Occipital lobe (tissue), 2 donors: Measurements from ENCODE around the gene TLK1. TPM values are rescaled to one million over a fixed set of nuclear protein-coding genes. Genes with fewer than 3 reads are reported as not detected.
A peak's percentile ranks its signal among the peaks of the same experiment; 100 is the strongest.
"Not testable (repeated sequence)": the region's sequence is repeated elsewhere in the genome, so short reads cannot be mapped to it uniquely, and the experiment has no call there.

Experiments
- DNase-seq: peaks from one replicate; lab custom pipeline; 2025; lab: John Stamatoyannopoulos, UW
- total RNA-seq: library from RNA; depleted of rRNA; stranded (reverse); fragments of >200 nt; gene quantifications from one replicate; pipeline ENCODE4 v1.2.3, GENCODE V29; 2014

TLK1 gene
- total RNA-seq, 1 donor from 2014 or later: 30.1 TPM

- DNase-seq: no peak
Observed at GRCh38 chr2:171169839-171170238, 9.1 kb upstream of the TLK1 start.

DNA sequence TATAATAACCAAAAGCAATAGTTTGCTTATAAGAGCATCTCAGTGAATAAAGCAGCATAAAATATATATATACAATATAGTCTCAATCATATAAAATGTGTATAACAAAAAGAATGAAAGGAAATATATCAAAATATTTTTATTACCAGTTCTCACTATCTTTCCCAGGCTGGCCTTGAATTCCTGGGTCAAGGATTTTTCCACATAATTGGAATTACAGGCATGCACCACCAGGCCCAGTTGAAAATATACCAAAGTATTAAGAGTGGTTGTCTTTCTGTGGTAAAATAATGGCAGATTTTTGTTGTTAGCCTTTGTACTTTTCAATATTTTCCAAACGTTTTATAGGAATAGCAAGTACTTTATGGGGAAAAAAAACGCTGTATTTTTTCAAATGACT lies 8.6 kb upstream of the TLK1 start:
- no peak for DNase-seq

- no peak for DNase-seq
Observed at GRCh38 chr2:171167352-171167997, 6.8 kb upstream of the TLK1 start.

DNA sequence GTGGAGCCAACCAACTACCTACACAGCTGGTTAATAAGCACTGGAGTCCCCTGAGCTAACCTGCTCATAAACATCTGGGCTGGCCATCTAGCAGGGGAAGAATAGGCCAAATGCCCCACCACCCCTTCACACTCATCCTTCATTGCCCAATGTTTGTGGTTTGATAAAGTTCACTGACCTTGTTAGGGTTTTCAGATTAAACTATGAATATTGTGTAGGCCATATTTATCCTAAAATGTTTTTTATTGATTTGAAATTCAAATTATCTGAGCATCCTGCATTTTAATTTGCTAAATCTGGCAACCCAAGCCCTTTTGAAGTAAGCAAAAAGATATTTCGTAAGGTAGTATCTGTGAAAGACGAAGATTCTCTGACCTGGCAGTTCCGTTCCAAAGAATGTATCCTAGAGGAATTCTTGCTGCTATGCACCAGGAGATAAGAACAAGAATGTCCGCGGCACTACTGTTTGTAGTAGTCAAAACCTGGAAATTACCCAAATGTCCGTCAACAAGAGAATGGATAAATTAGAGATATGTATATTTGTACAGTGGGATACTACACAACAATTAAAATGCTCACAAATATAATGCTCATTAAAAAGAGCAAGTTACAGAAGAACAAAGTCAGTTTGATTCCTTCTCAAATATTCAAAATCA lies 5.8 kb upstream of the TLK1 start:
- DNase-seq: no peak

- DNase-seq: no peak
Observed at GRCh38 chr2:171165967-171166327, 5.3 kb upstream of the TLK1 start.

DNA sequence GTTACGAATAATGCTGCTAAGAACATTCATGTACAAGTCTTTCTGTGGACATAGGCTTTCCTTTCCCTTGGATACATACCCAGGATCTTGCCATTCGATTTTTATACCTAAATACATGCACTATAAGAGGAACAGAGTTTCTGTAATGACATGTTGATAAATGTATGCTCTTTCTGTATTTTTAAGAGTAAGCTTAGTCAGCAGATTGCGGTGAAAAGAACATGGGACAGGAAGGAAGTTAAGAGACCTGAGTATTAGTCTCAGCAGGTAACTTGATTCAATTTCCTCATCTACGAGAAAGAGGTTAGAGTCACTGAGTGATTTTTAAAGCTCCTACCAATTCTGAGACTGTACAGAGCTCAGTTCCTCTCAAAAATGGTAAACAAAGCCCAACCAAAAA lies 2.6 kb upstream of the TLK1 start:
- DNase-seq: no peak

- not testable (repeated sequence) for DNase-seq
Observed at GRCh38 chr2:171162522-171163197, 2.0 kb upstream of the TLK1 start.

DNA sequence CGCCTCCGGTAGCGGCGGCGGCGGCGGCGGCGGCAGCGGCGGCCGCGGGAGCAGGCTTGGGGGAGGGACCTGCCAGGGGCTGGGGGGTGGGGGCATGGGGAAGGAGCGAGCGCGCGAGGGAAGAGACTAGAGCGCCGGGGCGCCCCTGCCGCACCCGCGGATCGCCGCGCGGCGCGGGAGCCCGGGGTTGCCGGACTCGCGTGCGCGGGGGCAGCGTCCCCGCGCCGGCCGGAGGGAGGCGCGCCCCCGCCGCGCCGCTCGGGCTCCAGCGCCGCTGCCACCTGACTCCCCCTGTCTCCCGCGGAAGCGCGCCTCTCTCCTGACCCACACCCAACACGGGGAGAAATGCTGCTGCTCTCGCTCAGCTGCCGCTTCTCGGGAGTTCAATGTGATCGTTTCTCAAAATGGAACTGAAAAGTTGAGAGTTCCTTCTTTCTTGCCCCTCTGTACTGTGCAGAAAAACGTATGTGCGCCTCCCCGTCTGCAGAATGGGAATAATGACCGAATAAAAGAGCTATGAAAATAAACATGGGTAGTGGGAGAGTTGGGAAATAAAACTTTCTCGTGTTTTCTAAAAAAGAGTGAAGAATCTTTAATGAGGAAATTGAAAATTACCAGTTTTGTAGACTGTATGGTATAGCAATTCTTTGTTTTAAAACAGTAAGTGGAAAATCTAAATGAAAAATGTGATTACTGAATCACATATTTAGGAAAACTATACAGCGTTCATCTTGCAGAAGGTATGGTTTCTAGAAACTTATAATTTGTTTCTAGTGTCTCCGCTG lies 455 bp upstream of the TLK1 start:
- peak; percentile 55 for DNase-seq

DNA sequence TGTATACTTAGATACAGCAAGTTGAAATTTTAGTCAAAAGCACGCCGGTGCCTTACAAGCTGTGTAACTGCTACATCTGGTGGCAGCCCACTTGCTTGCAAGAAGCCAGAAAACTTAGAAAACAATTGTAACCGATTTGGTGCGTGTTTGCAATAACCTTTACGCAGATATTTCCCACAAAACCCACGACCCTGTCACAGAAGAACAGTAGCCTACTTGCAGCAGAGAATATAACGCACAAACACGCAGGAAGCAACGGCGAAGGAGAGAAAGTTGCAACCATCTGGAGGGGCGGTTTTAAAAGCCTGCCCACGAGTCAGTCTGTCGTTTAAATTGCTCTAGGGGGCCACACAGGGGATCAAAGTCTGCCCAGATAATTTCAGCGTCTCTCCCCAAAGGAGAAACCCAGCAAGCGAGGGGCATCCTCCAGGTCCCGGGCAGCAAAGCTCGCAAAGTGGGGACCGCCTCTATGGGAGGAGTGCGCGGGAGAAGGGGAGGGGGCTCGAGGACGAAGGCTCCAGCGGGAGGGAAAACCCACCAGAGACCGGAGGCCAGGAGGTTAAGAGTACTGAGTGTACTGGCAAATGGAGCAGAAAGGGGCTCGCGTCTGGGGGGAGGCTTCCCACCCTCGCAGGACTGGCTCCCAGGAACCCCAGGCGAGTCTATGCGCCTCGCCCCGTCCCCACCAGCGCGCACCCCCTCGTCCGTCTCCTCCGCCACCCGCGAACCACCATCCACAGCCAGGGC lies 1.1 kb downstream of the TLK1 start:
- peak; percentile 31 for DNase-seq

GRCh38 chr2:171158790-171159371 lies 1.8 kb downstream of the TLK1 start:
- no peak for DNase-seq

- DNase-seq: no peak
Observed at GRCh38 chr2:171158036-171158789, 2.5 kb downstream of the TLK1 start.

GRCh38 chr2:171157109-171157500 lies 3.6 kb downstream of the TLK1 start:
- DNase-seq: no peak

GRCh38 chr2:171154348-171154747 lies 6.3 kb downstream of the TLK1 start:
- no peak for DNase-seq

GRCh38 chr2:171150694-171151285 lies 9.9 kb downstream of the TLK1 start:
- DNase-seq: no peak

DNA sequence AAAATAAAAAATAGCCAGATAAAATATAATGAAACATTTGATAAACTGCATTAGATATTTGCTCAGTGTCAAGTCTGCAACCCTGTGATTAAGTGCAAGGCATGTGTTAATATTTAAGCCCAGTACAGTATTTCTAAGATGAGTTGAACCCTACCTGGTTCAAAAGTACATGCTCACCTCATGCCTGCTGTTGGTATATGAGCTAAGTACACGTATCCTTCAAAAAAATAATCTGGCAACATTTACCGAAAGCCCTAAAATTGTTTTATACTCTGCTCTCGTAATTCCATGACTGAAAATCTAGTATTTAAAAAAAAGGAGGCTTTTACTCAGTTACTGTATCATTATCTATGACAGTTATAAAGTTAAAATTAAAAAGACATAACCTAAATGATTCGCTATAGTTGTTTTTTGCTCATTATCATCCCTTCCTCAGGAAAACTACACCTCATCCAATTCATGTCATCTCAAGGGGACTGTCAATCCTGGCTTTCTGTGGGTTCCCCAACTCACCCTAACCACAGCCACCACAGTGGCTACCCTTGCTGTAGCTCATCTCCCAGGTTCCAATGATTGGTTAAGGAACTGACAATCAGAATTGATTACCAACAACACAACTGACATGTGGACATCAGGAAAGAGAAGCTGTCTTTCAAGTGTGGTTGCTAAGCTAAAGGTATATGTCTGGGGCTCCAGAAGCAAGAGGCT lies 10.6 kb downstream of the TLK1 start:
- no peak for DNase-seq

DNA sequence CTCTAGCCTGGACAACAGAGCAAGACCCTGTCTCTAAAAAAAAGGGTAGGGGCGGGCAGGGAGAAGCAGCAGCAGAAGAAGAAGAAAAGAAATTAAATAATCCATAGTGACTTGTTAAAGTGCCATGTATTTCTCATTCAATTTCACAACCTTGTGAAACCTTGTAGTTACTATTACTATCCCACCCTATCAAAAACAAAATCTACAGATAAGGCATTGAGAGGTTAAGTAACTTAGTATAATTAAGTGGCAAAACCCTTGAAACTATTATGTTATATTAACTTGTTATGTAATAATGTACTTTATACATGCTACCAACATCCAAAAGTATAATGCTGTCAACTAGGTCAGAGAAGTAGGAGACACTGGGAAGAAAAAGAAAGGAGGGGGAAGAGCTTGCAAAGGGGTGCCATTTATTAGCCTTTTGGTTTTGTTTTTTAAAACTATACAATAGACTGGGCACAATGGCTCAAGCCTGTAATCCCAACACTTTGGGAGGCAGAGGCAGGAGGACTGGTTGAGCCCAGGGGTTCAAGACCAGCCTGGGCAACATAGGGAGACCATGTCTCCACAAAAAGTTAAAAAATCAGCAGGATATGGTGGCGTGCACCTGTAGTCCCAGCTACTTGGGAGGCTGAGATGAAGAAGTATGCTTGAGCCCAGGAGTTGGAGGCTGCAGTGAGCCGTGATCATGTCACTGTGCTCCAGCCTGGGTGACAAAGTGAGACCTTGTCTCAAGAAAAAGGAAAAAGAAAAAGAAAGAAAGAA lies 11.3 kb downstream of the TLK1 start:
- DNase-seq: no peak

DNA sequence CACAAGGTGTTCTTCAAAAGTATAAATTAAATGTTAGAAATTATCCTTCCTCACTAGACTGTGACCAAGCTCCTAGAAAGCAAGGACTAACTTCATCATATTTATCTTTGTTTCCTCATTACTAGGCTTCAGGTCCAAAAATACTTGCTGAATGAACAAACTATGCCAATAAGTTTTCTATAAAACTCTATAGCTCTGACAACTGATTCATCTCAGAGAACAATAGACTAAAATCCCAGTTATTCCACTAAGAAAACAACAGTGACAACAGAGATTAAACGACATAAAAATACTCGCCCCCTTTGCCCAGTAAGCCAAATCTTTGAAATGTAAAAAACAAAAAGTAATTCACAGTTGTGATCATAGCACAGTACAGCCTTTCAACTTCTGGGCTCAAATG lies 13.6 kb downstream of the TLK1 start:
- DNase-seq: no peak

- no peak for DNase-seq
Observed at GRCh38 chr2:171146633-171147032, 14.1 kb downstream of the TLK1 start.

GRCh38 chr2:171146071-171146470 lies 14.6 kb downstream of the TLK1 start:
- DNase-seq: no peak
